Activated CD4-positive, alpha-beta memory T cell treated with anti-CD3 and anti-CD28 coated beads, Interleukin-2, amount 10 ng/mL, durations not matched to agents 7 days and 5 days (primary cell): Measurements from ENCODE around the gene CNNM1. TPM values are rescaled to one million over a fixed set of nuclear protein-coding genes. Genes with fewer than 3 reads are reported as not detected.
A peak's percentile ranks its signal among the peaks of the same experiment; 100 is the strongest.

Experiments used
- CTCF ChIA-PET: fragments of 350-600 bp; sonication (Branson Sonifier 250); formaldehyde crosslinking; loops from one replicate; lab custom pipeline; 2021; ENCODE audit warnings: antibody characterized with exemption, inconsistent platforms; lab: Charles Lee
- POLR2A ChIA-PET: fragments of 350-600 bp; sonication (Branson Sonifier 250); formaldehyde crosslinking; loops from one replicate; lab custom pipeline; 2021; ENCODE audit warnings: antibody characterized with exemption; lab: Charles Lee
- DNase-seq: peaks from one replicate; pipeline ENCODE4 v3.0.0-alpha.2; 2020
- H3K27ac Mint-ChIP-seq: one replicate; pipeline ENCODE4 v1.8.0; 2021; ENCODE audit warnings: mild to moderate bottlenecking, mixed read lengths
- H3K27me3 Mint-ChIP-seq: one replicate; pipeline ENCODE4 v1.8.0; 2021; ENCODE audit warnings: mixed read lengths
- H3K36me3 Mint-ChIP-seq: one replicate; pipeline ENCODE4 v1.8.0; 2021; ENCODE audit warnings: low read depth, mixed read lengths
- H3K4me1 Mint-ChIP-seq: one replicate; pipeline ENCODE4 v1.8.0; 2021; ENCODE audit warnings: mixed read lengths
- H3K4me3 Mint-ChIP-seq: one replicate; pipeline ENCODE4 v1.8.0; 2021; ENCODE audit warnings: mild to moderate bottlenecking, mixed read lengths
- H3K9me3 Mint-ChIP-seq: one replicate; pipeline ENCODE4 v1.8.0; 2021; ENCODE audit warnings: mixed read lengths
- total RNA-seq, 2 experiments: library from RNA; stranded (reverse); gene quantifications; one replicate each; pipeline ENCODE4 v1.2.3, GENCODE V29; 2021

Gene CNNM1
- total RNA-seq, 2 experiments from 2014 or later = 0.08 TPM

GRCh38 chr10:99410876-99411275, 81.7 kb downstream of the CNNM1 start:
- no peaks in the 10 kb centered on the region for H3K27me3 Mint-ChIP-seq
- H3K36me3 Mint-ChIP-seq = peaks cover 13% of the 10 kb centered on the region
- no peak overlapping the region for H3K4me3 Mint-ChIP-seq
- no peak for DNase-seq
- H3K9me3 Mint-ChIP-seq = no peaks in the 10 kb centered on the region
- no peak overlapping the region for H3K27ac Mint-ChIP-seq
- H3K4me1 Mint-ChIP-seq = no peaks in the 10 kb centered on the region
- ChIA-PET POLR2A (no interaction called here), CTCF (no interaction called here)

- Mint-ChIP-seq H3K36me3 (peaks cover 17% of the 10 kb centered on the region), H3K4me3 (no peak overlapping the region), H3K4me1 (no peaks in the 10 kb centered on the region), H3K27me3 (no peaks in the 10 kb centered on the region), H3K27ac (no peak overlapping the region), H3K9me3 (no peaks in the 10 kb centered on the region)
- POLR2A ChIA-PET = no interaction called here
- no peak for DNase-seq
- CTCF ChIA-PET = no interaction called here
Measured at GRCh38 chr10:99411546-99411945, 82.4 kb downstream of the CNNM1 start.

GRCh38 chr10:99412099-99412498, 82.9 kb downstream of the CNNM1 start:
- Mint-ChIP-seq H3K4me1 (no peaks in the 10 kb centered on the region), H3K27me3 (no peaks in the 10 kb centered on the region), H3K36me3 (peaks cover 17% of the 10 kb centered on the region), H3K4me3 (no peak overlapping the region), H3K27ac (no peak overlapping the region), H3K9me3 (no peaks in the 10 kb centered on the region)
- DNase-seq = no peak
- ChIA-PET CTCF (no interaction called here), POLR2A (no interaction called here)

- Mint-ChIP-seq H3K4me1 (peaks cover 1% of the 10 kb centered on the region), H3K4me3 (no peak overlapping the region), H3K36me3 (peaks cover 40% of the 10 kb centered on the region), H3K9me3 (no peaks in the 10 kb centered on the region), H3K27ac (no peak overlapping the region), H3K27me3 (no peaks in the 10 kb centered on the region)
- CTCF ChIA-PET = no interaction called here
- POLR2A ChIA-PET = interaction anchor here (1.1 kb wide), 1 partner anchor 11 kb away, joined by 4 read pairs; the partner anchor contains the start of gene GOT1
- no peak for DNase-seq
Measured at GRCh38 chr10:99418910-99419624, 89.9 kb downstream of the CNNM1 start.

- Mint-ChIP-seq H3K9me3 (no peaks in the 10 kb centered on the region), H3K27ac (no peak overlapping the region), H3K27me3 (no peaks in the 10 kb centered on the region), H3K4me3 (no peak overlapping the region), H3K36me3 (peaks cover 40% of the 10 kb centered on the region), H3K4me1 (peaks cover 1% of the 10 kb centered on the region)
- ChIA-PET CTCF (no interaction called here), POLR2A (interaction anchor here (1.1 kb wide), 1 partner anchor 11 kb away, joined by 4 read pairs; the partner anchor contains the start of gene GOT1)
- no peak for DNase-seq
Measured at GRCh38 chr10:99419688-99420087, 90.5 kb downstream of the CNNM1 start.

GRCh38 chr10:99421233-99421739, 92.1 kb downstream of the CNNM1 start:
- Mint-ChIP-seq H3K36me3 (peaks cover 35% of the 10 kb centered on the region), H3K27me3 (no peaks in the 10 kb centered on the region), H3K27ac (no peak overlapping the region), H3K9me3 (no peaks in the 10 kb centered on the region), H3K4me3 (no peak overlapping the region), H3K4me1 (peaks cover 1% of the 10 kb centered on the region)
- DNase-seq = no peak
- POLR2A ChIA-PET = no interaction called here
- CTCF ChIA-PET = no interaction called here

GRCh38 chr10:99422529-99423096, 93.5 kb downstream of the CNNM1 start:
- no peak for DNase-seq
- Mint-ChIP-seq H3K4me3 (no peak overlapping the region), H3K9me3 (no peaks in the 10 kb centered on the region), H3K27me3 (no peaks in the 10 kb centered on the region), H3K4me1 (peaks cover 1% of the 10 kb centered on the region), H3K27ac (no peak overlapping the region), H3K36me3 (peaks cover 31% of the 10 kb centered on the region)
- CTCF ChIA-PET = interaction anchor here (1.5 to 2.0 kb wide), 2 partner anchors 13 to 17 kb away, joined by 3 to 7 read pairs; no protein-coding TSS in a partner anchor
- POLR2A ChIA-PET = no interaction called here

GRCh38 chr10:99424656-99425055, 95.5 kb downstream of the CNNM1 start:
- H3K4me3 Mint-ChIP-seq = no peak overlapping the region
- peaks cover 14% of the 10 kb centered on the region for H3K36me3 Mint-ChIP-seq
- POLR2A ChIA-PET = no interaction called here
- no peaks in the 10 kb centered on the region for H3K9me3 Mint-ChIP-seq
- no peak overlapping the region for H3K27ac Mint-ChIP-seq
- H3K4me1 Mint-ChIP-seq = peaks cover 15% of the 10 kb centered on the region
- H3K27me3 Mint-ChIP-seq = no peaks in the 10 kb centered on the region
- CTCF ChIA-PET = interaction anchor here (2.0 to 2.2 kb wide), 2 partner anchors 11 kb away, joined by 7 read pairs; no protein-coding TSS in a partner anchor
- DNase-seq = no peak

GRCh38 chr10:99425204-99425603, 96.0 kb downstream of the CNNM1 start:
- Mint-ChIP-seq H3K9me3 (no peaks in the 10 kb centered on the region), H3K4me1 (peaks cover 19% of the 10 kb centered on the region), H3K27me3 (no peaks in the 10 kb centered on the region), H3K4me3 (no peak overlapping the region), H3K36me3 (peaks cover 12% of the 10 kb centered on the region), H3K27ac (no peak overlapping the region)
- POLR2A ChIA-PET = no interaction called here
- no peak for DNase-seq
- CTCF ChIA-PET = interaction anchor here (2.2 kb wide), 1 partner anchor 11 kb away, joined by 7 read pairs; no protein-coding TSS in a partner anchor

GRCh38 chr10:99426689-99427088, 97.5 kb downstream of the CNNM1 start:
- Mint-ChIP-seq H3K4me3 (no peak overlapping the region), H3K27me3 (no peaks in the 10 kb centered on the region), H3K36me3 (peaks cover 10% of the 10 kb centered on the region), H3K27ac (no peak overlapping the region), H3K4me1 (peaks cover 27% of the 10 kb centered on the region), H3K9me3 (no peaks in the 10 kb centered on the region)
- ChIA-PET CTCF (interaction anchor here (2.2 kb wide), 1 partner anchor 9 kb away, joined by 7 read pairs; no protein-coding TSS in a partner anchor), POLR2A (no interaction called here)
- DNase-seq = no peak

- peaks cover 10% of the 10 kb centered on the region for H3K36me3 Mint-ChIP-seq
- no peak overlapping the region for H3K4me3 Mint-ChIP-seq
- ChIA-PET POLR2A (no interaction called here), CTCF (interaction anchor here (1.5 kb wide), 1 partner anchor 185 kb away, joined by 4 read pairs; no protein-coding TSS in a partner anchor)
- no peak overlapping the region for H3K27ac Mint-ChIP-seq
- no peaks in the 10 kb centered on the region for H3K27me3 Mint-ChIP-seq
- no peaks in the 10 kb centered on the region for H3K9me3 Mint-ChIP-seq
- peaks cover 34% of the 10 kb centered on the region for H3K4me1 Mint-ChIP-seq
- DNase-seq = no peak
Measured at GRCh38 chr10:99427566-99428190, 98.5 kb downstream of the CNNM1 start.

GRCh38 chr10:99429517-99430095, 100.5 kb downstream of the CNNM1 start:
- POLR2A ChIA-PET = interaction anchor here (0.7 to 2.4 kb wide), 8 partner anchors 10 to 1295 kb away, joined by 3 to 48 read pairs (median 4); partner anchors contain the start of genes ENTPD7, NKX2-3, R3HCC1L and SLC25A28
- H3K4me3 Mint-ChIP-seq = peak overlapping the region; percentile 98
- peaks cover 36% of the 10 kb centered on the region for H3K4me1 Mint-ChIP-seq
- no peaks in the 10 kb centered on the region for H3K27me3 Mint-ChIP-seq
- H3K36me3 Mint-ChIP-seq = peaks cover 8% of the 10 kb centered on the region
- peak overlapping the region; percentile 87 for H3K27ac Mint-ChIP-seq
- H3K9me3 Mint-ChIP-seq = no peaks in the 10 kb centered on the region
- DNase-seq = no peak
- CTCF ChIA-PET = interaction anchor here (0.6 to 2.1 kb wide), 5 partner anchors 14 to 219 kb away, joined by 3 to 9 read pairs (median 5); partner anchors contain the start of gene SLC25A28
